Activated naive CD8-positive, alpha-beta T cell treated with anti-CD3 and anti-CD28 coated beads, Interleukin-2, amount 50 U/mL, for 16 hours (primary cell): ENCODE data around the gene FKRP.
A peak's percentile ranks its signal among the peaks of the same experiment; 100 is the strongest.
"Not testable (repeated sequence)": the region's sequence is repeated elsewhere in the genome, so short reads cannot be mapped to it uniquely, and the experiment has no call there.

ENCODE experiments used
- DNase-seq: peaks from one replicate; pipeline ENCODE4 v3.0.0-alpha.2; 2020; ENCODE audit warnings: low read depth, low spot score

Gene FKRP

DNA sequence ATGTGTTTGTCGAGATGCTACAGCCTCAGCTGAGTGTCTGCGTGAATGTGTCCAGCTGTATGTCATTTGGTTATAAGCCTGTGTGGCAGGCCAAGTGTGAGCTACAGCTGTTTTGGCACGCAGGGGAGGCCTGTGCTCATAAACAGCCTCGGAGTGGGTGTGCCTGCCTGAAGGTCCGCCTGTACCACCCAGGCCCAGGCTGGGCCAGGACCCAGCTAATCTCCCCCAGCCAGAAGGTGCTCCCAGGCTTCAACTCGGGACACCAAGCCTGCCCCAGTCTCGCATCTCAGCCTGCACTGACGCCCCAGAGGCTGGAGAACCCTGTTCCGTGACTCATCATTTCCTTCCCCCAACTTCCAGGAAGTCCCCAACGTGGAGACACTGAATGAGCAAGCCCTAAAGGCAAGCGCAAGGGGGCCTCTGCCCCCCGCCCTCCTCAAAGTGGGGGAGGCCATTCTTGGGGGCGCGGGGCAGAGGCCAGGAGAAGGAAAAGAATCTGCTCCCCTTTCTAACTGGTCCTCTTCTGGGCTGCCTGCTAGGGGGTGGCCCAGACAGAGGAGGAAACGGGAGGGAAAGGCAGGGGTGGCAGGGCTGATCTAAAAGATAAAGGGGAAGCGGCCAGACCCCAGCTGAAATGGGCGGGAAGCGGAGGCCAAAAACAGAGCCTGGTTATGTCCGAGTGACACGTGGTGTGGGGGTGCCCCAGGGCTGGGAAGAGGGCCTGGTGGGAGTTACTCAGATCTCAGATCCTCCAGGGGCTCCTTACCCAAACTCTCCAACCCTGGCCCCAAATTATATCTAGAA lies 40.6 kb downstream of the FKRP start:
- peak; percentile 69 for DNase-seq

DNA sequence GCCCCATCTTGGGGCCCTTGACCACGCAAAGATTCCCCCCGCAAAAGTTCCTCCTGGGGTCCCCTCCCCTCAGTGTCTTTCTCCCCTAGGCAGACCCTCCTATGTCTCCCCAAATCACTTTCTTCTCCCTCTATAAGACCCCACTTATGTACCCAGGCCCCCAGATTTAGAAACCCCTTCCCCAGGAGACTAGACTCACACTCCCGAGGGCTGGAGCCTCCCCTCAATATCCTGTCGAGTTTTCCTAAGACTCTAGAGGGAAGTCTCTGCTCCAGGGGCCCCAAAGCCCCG lies 41.1 kb downstream of the FKRP start:
- DNase-seq, result no peak

- no peak for DNase-seq
These were observed 41.7 kb downstream of the FKRP start for GRCh38 chr19:46787331-46788261.

- peak; percentile 99 for DNase-seq
These were observed 42.6 kb downstream of the FKRP start, which contains the start of gene SLC1A5 for GRCh38 chr19:46788262-46788967. SLC1A5 (minus strand) TSS chr19:46788594; CDS start chr19:46787965, 629 bp downstream.

DNA sequence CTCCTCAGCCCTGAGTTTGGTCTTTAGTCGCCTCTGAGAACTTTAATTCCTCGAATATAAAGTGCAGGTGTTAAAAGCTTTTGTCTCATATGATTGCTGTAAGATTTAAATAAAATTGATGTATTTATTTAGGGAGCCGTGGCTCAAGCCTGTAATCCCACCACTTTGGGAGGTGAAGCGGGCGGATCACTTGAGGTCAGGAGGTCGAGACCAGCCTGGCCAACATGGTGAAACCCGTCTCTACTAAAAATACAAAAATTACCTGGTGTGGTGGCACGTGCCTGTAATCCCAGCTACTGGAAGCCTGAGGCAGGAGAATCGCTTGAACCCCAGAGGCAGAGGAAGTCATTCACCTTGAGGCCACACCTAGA lies 43.1 kb downstream of the FKRP start:
- DNase-seq, result no peak

DNA sequence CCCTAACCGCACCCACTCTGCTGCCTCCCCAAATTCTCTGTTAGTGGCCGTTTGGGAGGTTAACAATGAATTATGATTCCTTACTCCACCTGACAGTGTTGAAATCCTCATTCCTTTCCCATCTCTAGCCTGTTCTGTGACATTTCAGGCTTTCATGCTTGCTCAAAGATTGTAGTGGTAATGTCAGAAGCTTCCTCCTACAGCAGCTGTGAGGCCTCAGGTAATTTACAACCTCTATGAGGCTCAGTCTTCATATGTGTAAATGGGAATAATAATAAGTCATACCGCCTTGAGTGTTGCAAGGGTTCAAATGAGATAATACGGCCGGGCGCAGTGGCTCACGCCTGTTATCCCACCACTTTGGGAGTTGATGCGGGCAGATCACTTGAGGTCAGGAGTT lies 43.5 kb downstream of the FKRP start:
- DNase-seq, result no peak

DNA sequence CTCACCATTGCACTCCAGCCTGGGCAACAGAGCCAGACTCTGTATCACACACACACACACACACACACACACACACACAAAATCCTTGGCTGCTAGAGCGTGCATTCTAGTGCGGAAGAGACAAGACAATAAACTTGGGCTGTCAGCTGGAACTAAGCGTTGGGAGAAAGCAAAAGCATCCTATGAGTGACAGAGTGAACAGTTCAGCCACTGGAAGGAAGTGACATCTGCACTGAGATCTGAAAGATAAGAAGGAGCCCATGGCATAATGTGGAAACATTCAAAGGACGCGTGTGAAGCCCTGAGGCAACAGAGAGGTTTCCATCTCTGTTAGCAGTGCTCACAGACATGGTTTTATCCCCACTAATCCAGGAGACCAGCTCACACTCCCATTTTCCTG lies 46.1 kb downstream of the FKRP start:
- no peak for DNase-seq

GRCh38 chr19:46797881-46798280 lies 52.0 kb downstream of the FKRP start:
- DNase-seq, result no peak

- no peak for DNase-seq
These were observed 52.9 kb downstream of the FKRP start for GRCh38 chr19:46798713-46799112.

DNA sequence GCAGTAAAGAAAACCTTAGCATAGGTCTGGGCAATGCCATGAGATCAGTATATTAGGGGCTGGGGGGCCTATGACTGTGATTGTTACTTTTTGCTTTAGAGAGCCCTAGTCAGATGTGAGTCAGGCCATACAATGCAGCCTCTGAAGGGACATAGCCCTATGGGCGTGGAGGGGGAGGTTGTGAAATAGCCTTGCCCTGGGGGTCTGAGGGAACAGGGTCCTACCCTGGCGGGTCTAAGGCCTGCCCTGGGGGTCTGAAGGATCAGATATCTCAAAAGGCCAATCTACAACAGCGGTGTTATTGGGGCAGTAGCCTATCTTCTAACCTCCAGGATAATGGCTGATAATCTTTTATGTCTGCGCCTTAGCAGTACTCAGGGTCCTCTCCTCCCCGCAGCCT lies 56.3 kb downstream of the FKRP start:
- DNase-seq, result no peak

- no peak for DNase-seq
These were observed 57.7 kb downstream of the FKRP start for GRCh38 chr19:46803555-46803954.

GRCh38 chr19:46804432-46804831 lies 58.6 kb downstream of the FKRP start:
- not testable (repeated sequence) for DNase-seq

DNA sequence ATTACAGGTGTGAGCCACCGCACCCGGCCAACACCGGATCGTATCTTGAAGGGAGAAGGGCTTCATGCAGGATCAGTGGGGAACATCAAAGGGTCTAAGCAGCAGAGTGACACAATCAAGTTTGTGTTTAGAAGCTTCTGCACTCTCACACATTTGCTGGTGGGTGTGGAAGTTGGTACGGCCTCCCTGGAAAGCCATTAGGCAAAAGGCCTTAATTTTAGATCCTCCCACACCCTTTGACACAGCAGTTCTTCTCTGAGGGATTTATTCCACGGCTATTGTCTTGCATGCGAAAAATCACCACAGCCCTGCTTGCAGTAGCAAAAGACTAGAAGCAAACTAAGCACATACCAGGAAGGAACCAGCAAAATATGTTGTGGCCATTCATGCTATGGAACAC lies 60.8 kb downstream of the FKRP start:
- no peak for DNase-seq
